ENCODE data around the gene ZNF783.
"Not testable (repeated sequence)": the region's sequence is repeated elsewhere in the genome, so short reads cannot be mapped to it uniquely, and the experiment has no call there.

The ZNF783 gene

DNA sequence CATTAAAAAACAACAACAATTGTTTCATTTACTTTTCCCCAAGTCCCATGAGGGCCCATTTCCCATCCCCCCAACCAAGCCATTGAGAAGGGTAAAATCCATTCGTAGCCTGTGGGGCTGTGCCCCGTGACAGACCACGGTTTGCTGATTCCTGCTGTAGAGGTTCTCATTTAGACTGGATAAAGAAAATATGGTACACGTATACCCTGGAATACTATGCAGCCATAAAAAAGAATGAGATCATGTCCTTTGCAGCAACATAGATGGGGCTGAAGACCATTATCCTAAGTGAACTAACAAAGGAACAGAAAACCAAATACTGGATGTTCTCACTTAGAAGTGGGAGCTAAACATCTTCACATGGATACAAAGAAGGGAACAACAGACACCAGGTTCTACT is 44.9 kb downstream of the ZNF783 start:
- FAIRE-seq = no peak

DNA sequence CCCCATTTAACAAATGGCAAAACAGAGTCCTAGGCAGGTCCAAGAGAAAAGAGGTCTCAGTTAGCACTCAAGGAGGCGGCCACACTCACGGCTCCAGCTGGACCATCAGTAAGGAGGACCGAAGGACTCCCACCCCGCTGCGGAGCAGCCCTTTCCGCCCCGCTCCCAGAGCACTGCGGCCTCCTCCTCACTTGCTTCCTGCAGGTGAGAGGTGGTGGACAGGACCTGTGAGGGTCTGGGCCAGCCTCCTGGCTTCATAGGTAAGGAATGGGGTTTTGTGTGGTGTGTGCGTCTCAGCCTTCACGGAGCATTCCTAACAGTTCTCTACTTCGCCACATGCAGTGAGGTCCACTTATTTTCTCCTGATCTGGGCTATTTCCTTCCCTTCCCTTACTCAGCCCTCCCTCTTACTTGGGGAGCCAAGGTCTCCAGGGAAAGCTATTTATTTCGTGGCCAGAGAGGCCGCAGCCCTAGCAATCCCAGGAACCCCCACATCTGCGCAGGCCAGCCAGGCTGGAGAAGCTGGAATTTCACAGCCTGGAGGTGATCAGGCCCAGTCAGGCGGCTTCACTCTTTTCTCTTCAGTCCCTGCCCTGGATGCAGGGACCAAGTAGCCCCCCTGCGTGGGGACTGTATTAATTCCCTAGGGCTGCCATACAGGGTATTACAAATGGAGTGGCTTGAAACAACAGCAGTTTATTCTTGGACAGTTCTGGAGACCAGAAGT is 45.9 kb downstream of the ZNF783 start:
- FAIRE-seq = no peak

DNA sequence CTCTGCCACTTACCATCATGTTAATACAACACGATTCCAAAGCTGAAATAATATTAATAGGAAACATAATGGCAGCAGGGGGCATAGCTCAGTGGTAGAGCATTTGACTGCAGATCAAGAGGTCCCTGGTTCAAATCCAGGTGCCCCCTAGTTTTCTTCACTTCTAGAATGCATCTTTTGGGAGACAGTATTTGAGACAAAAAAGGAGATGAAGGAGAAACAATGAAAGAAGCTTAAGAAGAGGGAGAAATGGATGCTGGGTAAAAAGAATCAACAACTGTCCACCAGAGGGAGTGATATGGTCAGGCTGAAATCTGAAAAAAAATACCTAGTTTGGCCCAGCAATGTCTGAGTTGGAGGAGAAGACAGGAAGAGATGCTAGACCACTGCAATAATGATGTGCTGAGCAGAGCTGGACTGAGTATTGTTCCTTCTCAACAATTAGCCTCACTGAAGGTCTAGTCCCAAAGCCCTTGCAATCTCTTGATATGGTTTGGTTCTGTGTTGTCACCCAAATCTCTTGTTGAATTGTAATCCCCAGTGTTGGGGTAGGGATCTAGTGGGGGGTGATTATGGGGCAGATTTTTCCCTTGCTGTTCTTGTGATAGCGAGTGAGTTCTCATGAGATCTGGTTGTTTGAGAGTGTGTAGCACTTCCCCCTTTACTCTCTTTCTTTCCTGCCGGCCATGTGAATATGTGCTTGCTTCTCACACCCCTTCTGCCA is 48.3 kb downstream of the ZNF783 start:
- FAIRE-seq = peak; percentile 88

DNA sequence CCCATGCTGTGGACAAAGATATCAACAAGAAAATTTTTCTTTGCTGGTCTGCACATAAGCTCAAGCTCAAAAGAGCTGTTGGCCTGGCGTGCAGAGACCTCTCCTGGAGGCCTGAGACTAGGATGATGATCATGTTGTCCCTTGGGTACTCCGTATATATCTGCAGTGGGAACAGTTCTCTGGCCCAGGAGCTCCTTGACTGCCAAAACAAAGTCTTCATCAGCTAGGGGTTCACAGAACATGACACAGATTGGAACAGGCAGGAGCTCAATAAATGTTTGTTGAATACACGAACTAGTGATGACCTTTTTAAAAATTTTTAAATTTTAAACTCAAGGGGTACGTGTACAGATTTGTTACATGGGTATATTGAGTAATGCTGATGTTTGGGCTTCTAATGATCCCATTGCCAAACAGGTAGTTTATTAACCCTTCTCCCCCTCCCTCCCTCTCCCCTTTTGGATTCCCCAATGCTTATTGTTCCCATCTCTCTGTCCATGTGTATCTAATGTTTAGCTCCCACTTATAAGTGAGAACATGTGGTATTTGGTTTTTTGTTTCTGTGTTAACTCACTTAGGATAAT is 49.1 kb downstream of the ZNF783 start:
- FAIRE-seq = no peak

DNA sequence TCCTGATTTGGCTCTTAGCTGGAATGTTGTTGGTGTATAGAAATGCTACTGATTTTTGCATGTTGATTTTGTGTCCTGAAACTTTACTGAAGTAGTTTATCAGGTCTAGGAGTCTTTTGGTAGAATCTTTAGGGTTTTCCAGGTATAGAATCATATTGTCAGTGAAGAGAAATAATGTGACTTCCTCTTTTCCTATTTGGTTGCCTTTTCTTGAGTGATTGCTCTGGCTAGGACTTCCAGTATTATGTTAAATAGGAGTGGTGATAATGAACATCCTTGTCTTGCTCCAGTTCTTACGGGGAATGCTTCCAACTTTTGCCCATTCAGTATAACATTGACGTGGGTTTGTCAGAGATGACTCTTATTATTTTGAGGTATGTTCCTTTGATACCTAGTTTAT is 52.0 kb downstream of the ZNF783 start:
- FAIRE-seq = no peak

DNA sequence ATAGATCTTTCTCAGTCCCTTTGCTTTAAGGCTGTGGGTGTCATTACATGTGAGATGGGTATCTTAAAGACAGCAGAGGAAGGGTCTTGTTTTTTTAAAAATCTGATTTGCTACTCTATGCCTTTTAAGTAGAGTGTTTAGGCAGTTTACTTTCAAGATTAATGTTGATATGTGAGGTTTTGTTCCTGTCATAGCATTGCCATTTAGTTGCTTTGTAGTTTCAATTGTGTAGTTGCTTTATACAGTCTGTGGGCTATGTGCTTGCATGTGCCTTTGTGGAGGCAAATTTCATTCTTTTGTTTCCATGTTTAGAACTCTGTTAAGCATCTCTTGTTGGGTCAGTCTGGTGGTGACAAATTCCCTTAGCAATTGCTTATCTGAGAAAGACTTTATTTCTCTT is 54.6 kb downstream of the ZNF783 start:
- no peak for FAIRE-seq

DNA sequence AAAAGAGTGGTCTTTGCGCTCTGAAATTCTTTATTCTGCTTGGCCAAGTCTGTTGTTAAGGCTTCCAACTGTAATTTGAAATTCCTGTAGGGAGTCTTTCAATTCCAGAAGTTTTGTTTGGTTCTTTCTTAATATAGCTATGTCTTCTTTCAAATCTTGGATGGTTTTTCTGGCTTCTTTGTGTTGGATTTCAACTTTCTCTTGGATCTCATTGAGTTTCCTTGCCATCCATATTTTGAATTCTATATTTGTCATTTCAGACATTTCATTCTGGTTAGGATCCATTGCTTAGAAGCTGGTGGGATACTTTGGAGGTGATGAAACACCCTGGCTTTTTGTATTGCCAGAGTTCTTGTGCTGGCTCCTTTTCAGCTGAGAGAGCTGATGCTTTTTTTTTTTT is 55.5 kb downstream of the ZNF783 start:
- FAIRE-seq = no peak

DNA sequence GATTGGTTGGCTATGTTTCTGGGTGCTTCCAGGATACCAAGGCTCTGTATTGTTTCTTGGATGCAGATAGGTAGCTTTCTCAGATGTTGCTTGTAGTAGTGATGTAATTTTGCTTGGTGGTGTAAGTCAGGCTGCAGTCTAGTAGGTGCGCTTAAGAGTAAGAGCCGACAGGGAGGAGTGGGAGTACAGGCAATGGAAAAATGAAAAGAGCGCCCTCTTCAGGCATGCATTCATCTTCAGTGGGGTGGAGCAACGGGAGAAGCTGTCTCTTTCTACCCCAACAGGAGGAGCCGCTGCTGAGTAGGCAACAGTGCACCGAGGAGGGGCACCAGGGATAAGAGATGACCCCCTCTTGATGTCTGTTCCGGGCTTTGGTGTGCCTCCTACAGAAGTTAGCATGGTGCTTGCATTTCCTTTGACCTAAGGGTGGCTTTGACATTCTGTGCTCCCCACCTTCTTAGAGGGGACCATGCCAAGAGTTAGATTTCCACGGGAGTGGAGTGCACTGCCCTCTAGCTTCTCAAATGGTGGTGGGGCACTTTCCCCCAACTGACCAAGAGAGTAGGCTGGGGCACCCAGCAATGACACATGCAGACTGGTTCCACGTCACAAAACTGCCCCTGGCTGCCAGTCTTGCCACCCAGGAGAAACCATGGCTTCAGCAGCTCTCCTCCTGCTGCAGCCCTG is 56.1 kb downstream of the ZNF783 start:
- FAIRE-seq = no peak

DNA sequence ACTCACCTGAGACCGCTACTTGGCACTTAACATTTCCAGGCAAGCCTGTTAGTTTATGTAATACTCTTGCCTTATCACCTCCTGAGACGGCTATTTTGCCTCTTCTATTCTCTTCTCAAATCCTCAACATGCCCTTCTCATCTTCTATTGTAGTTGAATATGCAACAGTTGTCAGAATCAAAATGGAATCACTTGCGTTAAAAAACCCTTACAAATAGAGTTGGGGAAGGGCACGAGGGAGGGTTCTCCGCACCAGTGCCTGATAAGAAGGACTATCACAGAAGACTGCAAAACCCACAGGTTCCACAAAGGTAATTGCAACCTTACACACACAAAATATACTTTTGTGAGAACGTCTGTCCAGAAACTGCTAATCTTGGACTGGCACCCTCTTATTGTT is 57.4 kb downstream of the ZNF783 start:
- no peak for FAIRE-seq

DNA sequence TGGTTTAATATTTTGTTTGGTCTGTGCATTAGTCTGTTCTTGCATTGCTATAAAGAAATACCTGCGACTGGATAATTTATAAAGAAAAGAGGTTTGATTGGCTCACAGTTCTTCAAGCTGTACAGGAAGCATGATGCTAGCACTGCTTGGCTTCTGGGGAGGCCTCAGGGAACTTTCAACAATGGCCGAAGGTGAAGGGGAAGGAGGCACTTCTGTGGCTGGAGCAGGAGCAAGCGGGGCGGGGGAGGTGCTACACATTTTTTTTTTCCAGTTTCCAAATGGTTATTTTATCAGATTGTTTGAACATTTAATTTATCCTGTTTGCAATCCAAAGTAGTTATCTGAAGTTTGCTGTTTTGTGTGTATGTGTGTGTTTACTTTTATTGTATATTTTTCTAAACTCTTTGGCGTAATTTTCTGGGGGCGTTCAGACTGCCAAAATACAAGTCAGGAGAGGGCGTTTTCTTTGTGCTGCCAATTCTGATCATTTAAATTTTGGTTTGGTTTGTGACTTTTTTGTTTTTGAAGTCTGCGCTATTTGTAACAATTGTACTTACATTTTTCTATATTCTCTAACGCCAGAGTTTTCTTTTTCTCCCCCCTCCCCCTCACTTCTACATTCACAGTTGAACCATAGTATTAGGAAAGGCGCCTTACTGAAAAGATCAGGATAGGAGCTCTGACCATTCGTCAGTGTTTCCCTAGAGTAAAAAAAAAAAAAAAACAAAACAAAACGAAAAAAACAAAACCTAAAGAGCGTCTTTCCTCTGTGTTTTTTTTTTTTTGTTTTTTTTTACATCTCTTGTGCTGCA is 58.5 kb downstream of the ZNF783 start:
- FAIRE-seq = no peak

DNA sequence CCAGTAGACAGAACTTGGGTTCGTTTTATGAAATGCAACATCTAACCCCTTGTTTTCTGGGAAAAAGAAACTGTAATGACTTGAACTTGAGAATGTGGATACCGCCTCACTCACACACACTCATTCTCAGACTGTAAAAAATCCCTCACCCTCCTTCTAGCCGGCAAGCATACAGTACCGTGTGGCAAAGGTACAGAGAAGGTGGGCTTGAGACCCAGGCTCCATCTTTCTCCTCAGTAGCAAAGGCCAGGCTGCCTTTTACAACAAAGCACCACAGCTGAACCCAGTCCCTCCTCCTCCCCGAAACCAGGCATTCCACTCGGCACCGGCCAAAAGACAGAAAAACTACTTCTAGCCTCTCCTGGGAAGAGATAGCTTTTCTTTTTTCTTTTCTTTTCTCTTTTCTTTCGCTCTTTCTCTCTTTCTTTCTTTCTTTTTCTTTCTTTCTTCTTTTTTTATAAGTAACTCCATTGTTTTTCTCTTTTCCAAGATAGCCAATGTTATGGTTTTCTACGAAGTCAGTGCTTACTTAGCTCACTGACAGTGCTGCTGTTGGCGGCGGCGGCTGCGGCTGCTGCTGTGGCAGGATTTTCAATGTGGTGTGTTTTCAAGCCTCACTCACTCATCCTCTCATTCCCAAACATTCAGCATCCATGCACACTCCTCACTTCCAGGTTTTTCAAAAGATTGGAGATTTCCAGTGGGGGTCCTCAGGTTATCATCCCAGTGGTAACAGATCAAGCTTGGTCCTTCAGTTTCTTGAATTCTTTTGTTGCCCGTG is 59.3 kb downstream of the ZNF783 start:
- not testable (repeated sequence) for FAIRE-seq

DNA sequence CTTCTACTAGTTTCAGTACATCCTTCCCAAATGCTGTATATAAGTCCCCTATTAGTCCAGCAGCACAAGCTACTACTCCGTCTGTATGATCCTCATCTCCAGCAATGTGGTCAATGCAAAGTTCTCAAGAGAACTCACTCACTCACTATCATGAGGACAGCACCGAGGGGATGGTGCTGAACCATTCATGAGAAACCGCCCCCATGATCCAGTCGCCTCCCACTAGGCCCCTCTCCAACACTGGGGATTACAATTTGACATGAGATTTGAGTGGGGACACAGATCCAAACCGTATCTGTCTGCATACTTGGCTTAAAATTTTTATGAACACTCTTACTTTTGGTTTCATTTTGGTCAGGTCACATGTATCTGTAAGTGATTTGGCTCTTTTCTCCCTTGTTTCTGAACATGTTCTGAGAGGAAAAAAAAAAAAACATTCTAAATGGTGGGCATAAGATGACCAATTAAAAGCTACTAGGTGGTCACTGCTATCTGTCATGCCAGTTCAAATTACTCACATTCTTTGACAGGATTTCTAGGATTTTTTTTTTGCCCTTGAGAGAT is 60.1 kb downstream of the ZNF783 start:
- FAIRE-seq = no peak

DNA sequence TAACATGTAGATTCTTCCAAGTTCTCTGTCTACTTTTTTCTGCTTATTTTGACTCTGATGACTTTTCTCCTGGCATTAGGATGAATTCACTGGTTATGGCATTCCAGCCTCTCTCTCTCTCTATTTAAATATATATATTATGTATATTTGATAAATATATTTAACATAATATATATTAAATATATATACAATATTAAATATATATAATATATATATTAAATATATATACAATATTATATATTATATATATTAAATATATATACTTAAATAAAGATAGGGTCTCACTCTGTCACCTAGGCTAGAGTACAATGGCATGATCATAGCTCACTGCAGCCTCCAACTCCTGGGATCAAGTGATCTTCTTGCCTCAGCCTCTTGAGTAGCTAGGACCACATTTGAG is 60.7 kb downstream of the ZNF783 start:
- FAIRE-seq = peak; percentile 31

DNA sequence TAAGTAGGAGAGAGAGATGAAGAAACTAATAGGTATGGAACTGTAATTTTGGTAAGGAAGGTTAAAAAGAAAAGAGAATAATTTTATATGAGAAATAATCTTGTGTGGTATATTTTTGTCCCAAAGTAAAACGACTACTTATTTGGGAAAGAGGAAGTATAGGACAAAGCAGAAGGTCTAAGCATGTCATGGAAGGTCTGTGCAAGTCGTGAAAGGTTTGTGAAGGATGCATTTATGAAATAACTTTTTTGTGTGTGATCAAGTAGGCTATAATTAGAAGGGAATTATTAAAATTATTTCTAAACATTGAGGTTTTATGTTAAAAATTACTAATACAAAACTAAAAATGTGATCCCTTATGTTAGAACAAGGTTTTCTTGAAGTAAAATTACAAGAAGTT is 63.3 kb downstream of the ZNF783 start:
- FAIRE-seq = no peak

DNA sequence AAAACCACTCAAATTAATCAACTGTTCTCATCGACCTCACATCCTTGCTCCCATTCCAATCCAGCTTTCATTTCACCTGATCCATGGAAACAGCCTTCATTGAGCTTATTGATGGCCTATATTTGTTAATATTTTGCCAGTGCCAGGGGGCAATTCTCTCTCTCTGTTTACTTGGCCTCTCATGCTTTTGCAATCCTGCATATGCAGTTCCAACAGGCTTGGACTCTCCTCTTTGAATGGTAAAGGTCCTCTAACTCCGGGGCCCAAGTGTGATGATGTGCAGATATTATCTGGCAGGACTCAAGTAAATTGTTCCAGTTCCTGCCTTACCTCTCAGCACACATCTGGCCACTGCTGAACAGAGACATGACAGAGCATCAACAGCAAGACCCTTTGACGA is 67.3 kb downstream of the ZNF783 start:
- no peak for FAIRE-seq

DNA sequence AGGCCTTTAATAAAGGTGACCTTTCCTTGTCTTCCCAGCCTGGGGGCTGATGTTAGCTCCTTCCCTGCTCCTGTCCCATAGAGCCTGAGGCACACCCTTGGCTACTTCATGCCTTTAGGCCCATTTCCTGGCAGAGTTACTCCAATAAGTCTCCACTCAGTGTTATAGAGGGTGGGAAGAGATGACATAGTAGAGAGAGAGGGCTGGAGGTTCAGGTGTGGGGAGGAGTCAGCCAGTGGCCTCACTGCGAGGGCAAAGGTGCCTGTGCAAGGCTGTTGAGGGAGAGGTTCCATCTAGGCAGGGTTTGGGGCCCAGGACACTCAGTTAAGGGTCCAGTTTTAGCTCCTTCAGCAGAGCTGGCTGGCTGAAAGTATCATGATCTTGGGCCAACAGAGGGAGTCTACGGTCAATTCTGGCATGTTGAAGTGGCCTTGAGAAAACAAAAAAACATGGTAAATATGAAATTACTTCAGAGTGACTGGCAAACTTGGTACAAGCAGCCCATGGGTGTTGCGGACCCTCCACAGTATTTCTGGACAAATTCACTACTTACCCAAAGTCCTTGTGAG is 67.9 kb downstream of the ZNF783 start:
- no peak for FAIRE-seq

DNA sequence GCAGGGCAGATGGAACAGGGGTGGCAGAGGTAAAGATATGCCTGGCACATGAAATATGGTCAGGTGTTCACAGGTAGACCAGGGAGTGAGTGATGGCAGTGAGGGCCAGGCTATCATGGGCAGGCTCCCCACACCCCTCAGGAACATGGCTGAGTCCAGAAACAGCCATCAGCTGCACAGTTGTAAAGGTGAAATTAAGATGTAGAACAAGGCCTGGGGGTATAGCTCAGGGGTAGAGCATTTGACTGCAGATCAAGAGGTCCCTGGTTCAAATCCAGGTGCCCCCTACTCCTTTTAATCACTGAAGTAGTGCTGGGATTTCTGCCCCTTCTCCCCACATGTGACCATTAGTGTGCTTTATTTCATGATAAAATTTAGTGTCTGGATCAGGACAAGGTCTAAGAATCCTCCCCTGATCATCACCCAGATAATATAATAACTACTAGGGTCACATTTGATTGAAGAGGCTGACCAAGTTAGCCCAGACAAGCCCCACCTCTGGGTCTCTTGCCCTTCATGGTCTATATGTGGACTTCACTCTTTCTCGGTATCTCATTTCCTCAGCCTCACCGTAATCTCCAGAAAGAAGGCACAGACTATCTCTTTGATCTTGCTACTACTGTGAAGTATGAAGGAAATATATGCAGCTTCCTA is 69.0 kb downstream of the ZNF783 start:
- FAIRE-seq = no peak

DNA sequence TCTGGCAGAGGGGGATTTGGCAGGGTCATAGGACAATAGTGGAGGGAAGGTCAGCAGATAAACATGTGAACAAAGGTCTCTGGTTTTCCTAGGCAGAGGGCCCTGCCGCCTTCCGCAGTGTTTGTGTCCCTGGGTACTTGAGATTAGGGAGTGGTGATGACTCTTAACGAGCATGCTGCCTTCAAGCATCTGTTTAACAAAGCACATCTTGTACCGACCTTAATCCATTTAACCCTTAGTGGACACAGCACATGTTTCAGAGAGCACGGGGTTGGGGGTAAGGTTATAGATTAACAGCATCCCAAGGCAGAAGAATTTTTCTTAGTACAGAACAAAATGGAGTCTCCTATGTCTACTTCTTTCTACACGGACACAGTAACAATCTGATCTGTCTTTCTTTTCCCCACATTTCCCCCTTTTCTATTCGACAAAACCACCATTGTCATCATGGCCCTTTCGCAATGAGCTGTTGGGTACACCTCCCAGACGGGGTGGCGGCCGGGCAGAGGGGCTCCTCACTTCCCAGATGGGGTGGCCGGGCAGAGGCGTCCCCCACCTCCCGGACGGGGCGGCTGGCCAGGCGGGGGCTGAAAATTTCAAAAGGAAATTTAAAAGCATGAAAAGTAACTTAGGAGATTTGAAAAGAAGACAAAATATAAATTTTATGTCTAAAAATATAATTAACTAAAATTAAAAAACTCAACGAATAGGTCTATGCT is 70.8 kb downstream of the ZNF783 start:
- not testable (repeated sequence) for FAIRE-seq

DNA sequence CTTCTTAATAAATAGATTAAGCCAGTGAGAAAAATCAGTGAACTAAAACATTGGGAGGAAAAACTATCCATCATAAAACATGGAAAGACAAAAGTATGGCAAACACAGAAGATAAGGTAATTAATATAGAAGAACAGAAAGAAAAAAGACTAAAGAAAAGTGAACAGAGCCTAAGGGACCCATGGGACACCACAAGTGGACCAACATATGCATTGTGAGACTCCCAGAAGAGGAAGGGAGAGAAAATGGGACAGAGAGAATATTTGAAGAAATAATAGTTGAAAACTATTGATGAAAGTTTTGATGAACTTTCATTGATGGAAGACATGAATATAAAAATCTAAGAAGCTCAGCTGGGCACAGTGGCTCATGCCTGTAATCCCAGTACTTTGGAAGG is 71.3 kb downstream of the ZNF783 start:
- FAIRE-seq = no peak

DNA sequence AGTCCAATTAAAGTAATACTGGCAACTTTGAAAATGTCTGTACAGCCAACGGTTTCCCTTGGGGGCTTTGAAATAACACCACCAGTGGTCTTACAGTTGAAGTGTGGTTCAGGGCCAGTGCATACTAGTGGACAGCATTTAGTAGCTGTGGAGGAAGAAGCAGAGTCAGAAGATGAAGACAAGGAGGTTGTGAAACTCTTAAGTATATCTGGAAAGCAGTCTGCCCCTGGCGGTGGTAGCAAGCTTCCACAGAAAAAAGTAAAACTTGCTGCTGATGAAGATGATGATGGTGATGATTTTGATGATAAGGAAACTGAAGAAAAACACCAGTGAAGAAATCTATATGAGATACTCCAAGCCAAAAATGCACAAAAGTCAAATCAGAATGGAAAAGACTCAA is 72.2 kb downstream of the ZNF783 start:
- FAIRE-seq = no peak
